Esophagus (tissue), 2 donors: Measurements from ENCODE around the gene OR2M5. TPM values are rescaled to one million over a fixed set of nuclear protein-coding genes. Genes with fewer than 3 reads are reported as not detected.

Source experiments
- H3K27ac ChIP-seq, 2 donors: one replicate each; pipeline ENCODE4 v1.5.1; 2013; ENCODE audit warnings: low read depth in 2 of 2, mild to moderate bottlenecking in 2 of 2, inconsistent platforms in 1 of 2, low read length in 1 of 2, moderate library complexity in 1 of 2
- H3K27me3 ChIP-seq, 2 donors: one replicate each; pipeline ENCODE4 v1.6.1; 2013; ENCODE audit warnings: low read length in 2 of 2, control low read depth in 1 of 2, mild to moderate bottlenecking in 1 of 2; ENCODE audit not compliant: insufficient read depth in 2 of 2, control insufficient read depth in 1 of 2
- H3K36me3 ChIP-seq, 2 donors: one replicate each; pipeline ENCODE4 v1.6.1; 2013; ENCODE audit warnings: low read length in 1 of 2; ENCODE audit not compliant: control insufficient read depth in 2 of 2, insufficient read depth in 2 of 2
- H3K4me1 ChIP-seq, 2 donors: one replicate each; pipeline ENCODE4 v1.6.1; 2013; ENCODE audit warnings: low read length in 1 of 2; ENCODE audit not compliant: control insufficient read depth in 2 of 2, insufficient read depth in 2 of 2
- H3K4me3 ChIP-seq, 2 donors: one replicate each; pipeline ENCODE4 v1.5.1; 2013; ENCODE audit warnings: low read length in 2 of 2, mild to moderate bottlenecking in 2 of 2, low read depth in 1 of 2, moderate library complexity in 1 of 2
- H3K9me3 ChIP-seq, 2 donors: one replicate each; pipeline ENCODE4 v1.6.1; 2013; ENCODE audit warnings: mild to moderate bottlenecking in 2 of 2, low read depth in 1 of 2, low read length in 1 of 2, moderate library complexity in 1 of 2; ENCODE audit not compliant: control insufficient read depth in 2 of 2, insufficient read depth in 1 of 2
- WGBS, 2 donors: extraction: QIAGEN DNeasy Blood & Tissue Kit; methylation state at CpG; one replicate each; pipeline ENCODE4 v1.1.7; 2013; 5-methylcytosine and 5-hydroxymethylcytosine counted together
- polyA plus RNA-seq, 2 donors: library from polyadenylated mRNA; stranded (reverse); fragments of 200-250 nt; gene quantifications; one replicate each; pipeline ENCODE4 v1.2.3, GENCODE V29; 2013
- donor health status: healthy with polysubstance abuse.
- donor health status: Bipolar disorder and iron deficiency.

Gene OR2M5
- not detected for polyA plus RNA-seq

- H3K4me3 ChIP-seq = no peak within 1 kb of the TSS
- WGBS, 2 donors = 85 to 86% methylated on average over 3 of the region's 3 CpGs
- no peaks in the 10 kb centered on the region for H3K27me3 ChIP-seq
- no peaks in the 10 kb centered on the region for H3K9me3 ChIP-seq
- H3K4me1 ChIP-seq = no peaks in the 10 kb centered on the region
- no peak within 1 kb of the TSS for H3K27ac ChIP-seq
- no peaks in the 10 kb centered on the region for H3K36me3 ChIP-seq
These were observed at the start of gene OR2M5 for GRCh38 chr1:248144513-248145198. Gene OR2M5, plus strand, starts transcription at chr1:248145148. Its CDS starts 0 bp downstream, at chr1:248145148.

- no peaks in the 10 kb centered on the region for H3K4me1 ChIP-seq
- H3K27me3 ChIP-seq = no peaks in the 10 kb centered on the region
- H3K9me3 ChIP-seq = peaks cover 0 to 4% of the 10 kb centered on the region in 2 donors
- H3K27ac ChIP-seq = no peak overlapping the region
- H3K36me3 ChIP-seq = no peaks in the 10 kb centered on the region
- 64 to 81% methylated on average over 1 of the region's 1 CpG for WGBS, 2 donors
- H3K4me3 ChIP-seq = no peak overlapping the region
These were observed 46.4 kb upstream of the OR2M5 start for GRCh38 chr1:248098529-248098928.

- Histone ChIP-seq H3K9me3 (peaks cover 0 to 4% of the 10 kb centered on the region in 2 donors), H3K4me3 (no peak overlapping the region), H3K4me1 (no peaks in the 10 kb centered on the region), H3K36me3 (no peaks in the 10 kb centered on the region), H3K27ac (no peak overlapping the region), H3K27me3 (no peaks in the 10 kb centered on the region)
These were observed 42.1 kb upstream of the OR2M5 start for GRCh38 chr1:248102847-248103246.

- WGBS, 2 donors = 69 to 80% methylated on average over 5 of the region's 5 CpGs
- Histone ChIP-seq H3K27ac (no peak overlapping the region), H3K4me1 (no peaks in the 10 kb centered on the region), H3K9me3 (peaks cover 10% of the 10 kb centered on the region in 2 donors), H3K4me3 (no peak overlapping the region), H3K36me3 (no peaks in the 10 kb centered on the region), H3K27me3 (no peaks in the 10 kb centered on the region)
These were observed 33.8 kb upstream of the OR2M5 start for GRCh38 chr1:248111157-248111556.

- 76 to 84% methylated on average over 7 of the region's 7 CpGs for WGBS, 2 donors
- peaks cover 10 to 12% of the 10 kb centered on the region in 2 donors for H3K9me3 ChIP-seq
- no peaks in the 10 kb centered on the region for H3K27me3 ChIP-seq
- H3K27ac ChIP-seq = no peak overlapping the region
- H3K36me3 ChIP-seq = no peaks in the 10 kb centered on the region
- no peaks in the 10 kb centered on the region for H3K4me1 ChIP-seq
- no peak overlapping the region for H3K4me3 ChIP-seq
These were observed 30.1 kb upstream of the OR2M5 start for GRCh38 chr1:248114890-248115289.

GRCh38 chr1:248127653-248128052 is 17.3 kb upstream of the OR2M5 start:
- Histone ChIP-seq H3K4me1 (no peaks in the 10 kb centered on the region), H3K9me3 (peaks cover 0 to 8% of the 10 kb centered on the region in 2 donors), H3K4me3 (no peak overlapping the region), H3K36me3 (no peaks in the 10 kb centered on the region), H3K27me3 (no peaks in the 10 kb centered on the region), H3K27ac (no peak overlapping the region)
- 76 to 80% methylated on average over 5 of the region's 5 CpGs for WGBS, 2 donors

- no peak overlapping the region for H3K4me3 ChIP-seq
- peaks cover 0 to 2% of the 10 kb centered on the region in 2 donors for H3K9me3 ChIP-seq
- H3K27me3 ChIP-seq = no peaks in the 10 kb centered on the region
- H3K27ac ChIP-seq = no peak overlapping the region
- no peaks in the 10 kb centered on the region for H3K4me1 ChIP-seq
- WGBS, 2 donors = 71 to 76% methylated on average over 21 of the region's 21 CpGs
- H3K36me3 ChIP-seq = no peaks in the 10 kb centered on the region
These were observed 8.1 kb upstream of the OR2M5 start for GRCh38 chr1:248136811-248137210.

- no peak overlapping the region for H3K27ac ChIP-seq
These were observed 4.1 kb upstream of the OR2M5 start for GRCh38 chr1:248140846-248141245.

GRCh38 chr1:248143311-248143710 is 1.6 kb upstream of the OR2M5 start:
- Histone ChIP-seq H3K9me3 (no peaks in the 10 kb centered on the region), H3K4me1 (no peaks in the 10 kb centered on the region), H3K27ac (no peak overlapping the region), H3K4me3 (no peak overlapping the region), H3K36me3 (no peaks in the 10 kb centered on the region), H3K27me3 (no peaks in the 10 kb centered on the region)
- WGBS, 2 donors = 27 to 45% methylated on average over 1 of the region's 1 CpG

More at GRCh38 chr1:248140846-248141245, 4.1 kb upstream of the OR2M5 start:
- H3K4me1 ChIP-seq = no peaks in the 10 kb centered on the region
- no peaks in the 10 kb centered on the region for H3K27me3 ChIP-seq
- H3K4me3 ChIP-seq = no peak overlapping the region
- no peaks in the 10 kb centered on the region for H3K36me3 ChIP-seq
- peaks cover 0 to 2% of the 10 kb centered on the region in 2 donors for H3K9me3 ChIP-seq
- 57 to 66% methylated on average over 1 of the region's 1 CpG for WGBS, 2 donors
